Measurements from ENCODE around the gene FLT4.

FLT4 gene

GRCh38 chr5:180605554-180606214 is 43.7 kb downstream of the FLT4 start:
- peak; percentile 50 for DNase-seq

- DNase-seq, result no peak
These were observed 45.1 kb downstream of the FLT4 start for GRCh38 chr5:180604271-180604670.

- DNase-seq, result no peak
These were observed 46.3 kb downstream of the FLT4 start for GRCh38 chr5:180603076-180603594.

- DNase-seq, result no peak
These were observed 46.8 kb downstream of the FLT4 start for GRCh38 chr5:180602481-180603075.

GRCh38 chr5:180601591-180602480 is 47.6 kb downstream of the FLT4 start:
- no peak for DNase-seq

GRCh38 chr5:180600554-180601041 is 48.8 kb downstream of the FLT4 start:
- no peak for DNase-seq

- no peak for DNase-seq
These were observed 49.3 kb downstream of the FLT4 start for GRCh38 chr5:180599981-180600553.

GRCh38 chr5:180599590-180599914 is 49.8 kb downstream of the FLT4 start:
- DNase-seq, result no peak

- DNase-seq, result no peak
These were observed 50.4 kb downstream of the FLT4 start for GRCh38 chr5:180598797-180599589.

GRCh38 chr5:180598316-180598701 is 51.1 kb downstream of the FLT4 start:
- no peak for DNase-seq

- DNase-seq, result no peak
These were observed 52.6 kb downstream of the FLT4 start for GRCh38 chr5:180596668-180597231.

GRCh38 chr5:180596115-180596667 is 53.2 kb downstream of the FLT4 start:
- no peak for DNase-seq

- DNase-seq, result no peak
These were observed 53.9 kb downstream of the FLT4 start for GRCh38 chr5:180595381-180596114.

GRCh38 chr5:180595046-180595379 is 54.4 kb downstream of the FLT4 start:
- no peak for DNase-seq

GRCh38 chr5:180594311-180595045 is 54.9 kb downstream of the FLT4 start:
- DNase-seq, result no peak

GRCh38 chr5:180593446-180594206 is 55.8 kb downstream of the FLT4 start:
- DNase-seq, result no peak

- no peak for DNase-seq
These were observed 57.2 kb downstream of the FLT4 start for GRCh38 chr5:180592176-180592575.

GRCh38 chr5:180591311-180591887 is 58.0 kb downstream of the FLT4 start, which contains the start of gene SCGB3A1:
TSS of gene SCGB3A1 (minus strand) at chr5:180591499. CDS start at chr5:180591462, 37 bp downstream.
- DNase-seq, result no peak

Measured in T-helper 9 cell (primary cell).